Activated T-cell treated with anti-CD3 and anti-CD28 coated beads, Interleukin-2, amount 50 U/mL, for 72 hours (primary cell): ENCODE results near the gene GDI2. TPM values are rescaled to one million over a fixed set of nuclear protein-coding genes. Genes with fewer than 3 reads are reported as not detected.

Experiments used
- total RNA-seq, 2 donors: library from RNA; stranded (reverse); gene quantifications; one replicate each; pipeline ENCODE4 v1.2.3, GENCODE V29; 2022

Gene GDI2
- total RNA-seq, 2 donors from 2014 or later, result 275 to 309 TPM

Other genes with a start within 250 kb of the GDI2 start
- 1 to 10 TPM; 7.0 to 7.8 TPM for gene ASB13, start 146.8 kb downstream of the GDI2 start, total RNA-seq
- 10 to 100 TPM; 40.5 to 47.7 TPM for gene TASOR2, start 128.6 kb downstream of the GDI2 start, total RNA-seq
- 1 to 10 TPM; 3.9 to 5.8 TPM for gene ANKRD16, start 76.5 kb upstream of the GDI2 start, total RNA-seq
- gene FBH1, start 76.8 kb upstream of the GDI2 start, total RNA-seq, result 10 to 100 TPM; 51.0 to 53.6 TPM
- gene IL15RA, start 164.1 kb upstream of the GDI2 start, total RNA-seq, result 10 to 100 TPM; 23.7 to 30.0 TPM
- 1,000 to 10,000 TPM in 1 of 2 donors, 100 to 1,000 TPM in 1; 848 to 1,110 TPM for gene IL2RA, start 248.9 kb upstream of the GDI2 start, total RNA-seq